ENCODE data around the gene MPND. TPM values are rescaled to one million over a fixed set of nuclear protein-coding genes. Genes with fewer than 3 reads are reported as not detected.

Gene MPND
- total RNA-seq, 1 experiment from 2014 or later: 37.0 TPM

GRCh38 chr19:4320419-4320818, 22.9 kb upstream of the MPND start:
- DNase-seq: no peak
- Histone ChIP-seq H3K18ac (ENCODE audit: insufficient read length, low read depth, low read length) (no peak overlapping the region), H2AK5ac (ENCODE audit: insufficient read length, low read length) (no peak overlapping the region), H2BK20ac (ENCODE audit: low read depth, low read length, poor library complexity, severe bottlenecking) (no peak overlapping the region), H2BK15ac (ENCODE audit: low read depth, low read length) (no peak overlapping the region), H4K91ac (ENCODE audit: insufficient read length, low read depth, low read length) (no peak overlapping the region), H3K9me3 (ENCODE audit: control insufficient read depth, low read depth, low read length) (no peaks in the 10 kb centered on the region), H4K20me1 (ENCODE audit: control insufficient read depth, insufficient read depth, insufficient read length) (no peaks in the 10 kb centered on the region), H2BK120ac (ENCODE audit: low read depth, low read length, poor library complexity, severe bottlenecking) (no peak overlapping the region), H2BK5ac (ENCODE audit: insufficient read length, low read length) (no peak overlapping the region), H3T11ph (ENCODE audit: low read length) (no peak overlapping the region), H4K5ac (ENCODE audit: insufficient read length, low read depth, low read length) (no peak overlapping the region), H4K8ac (replicated peaks; ENCODE audit: insufficient read length, low read depth, low read length) (no peak overlapping the region), H3K4me2 (ENCODE audit: insufficient read depth, insufficient read length, low read length) (no peak overlapping the region), H3K79me1 (ENCODE audit: insufficient read depth, low read depth, low read length, poor library complexity, severe bottlenecking) (no peaks in the 10 kb centered on the region), H3K27me3 (ENCODE audit: insufficient read depth, low read length) (no peaks in the 10 kb centered on the region), H3K4me1 (ENCODE audit: insufficient read depth, low read length) (no peaks in the 10 kb centered on the region), H2AFZ (ENCODE audit: low read length) (no peak overlapping the region), H3K23ac (ENCODE audit: insufficient read length, low read depth, low read length) (no peak overlapping the region), H3K56ac (ENCODE audit: insufficient read length, low read depth, low read length) (no peak overlapping the region), H3K23me2 (ENCODE audit: insufficient read length, low read depth, low read length, poor library complexity, severe bottlenecking) (no peaks in the 10 kb centered on the region), H3K9ac (ENCODE audit: extremely low read depth, insufficient read length, low read length) (no peak overlapping the region), H3K14ac (ENCODE audit: insufficient read depth, low read length) (no peak overlapping the region), H3K27ac (ENCODE audit: insufficient read length, low read depth, low read length) (no peak overlapping the region), H3K79me2 (ENCODE audit: insufficient read depth, low read length) (no peaks in the 10 kb centered on the region), H3K4ac (ENCODE audit: low read depth, low read length) (no peak overlapping the region), H2BK12ac (ENCODE audit: insufficient read length, low read depth, low read length) (no peak overlapping the region)
- H3K9me3 Mint-ChIP-seq: peaks cover 31% of the 10 kb centered on the region in 2 experiments
- H3K36me3 Mint-ChIP-seq (ENCODE audit: insufficient read depth in 1 of 3, low read depth in 3 of 3): peaks cover 50 to 71% (median 56%) of the 10 kb centered on the region in 3 experiments
- 0 out of 7 replicates have a peak overlapping the region, but pooled peaks of 1 of the 3 experiments have one; percentile 40 for H3K27ac Mint-ChIP-seq
- H3K4me1 Mint-ChIP-seq: no peaks in the 10 kb centered on the region
- no peak overlapping the region for H3K4me3 Mint-ChIP-seq
- TF ChIP-seq, protein P1, sequence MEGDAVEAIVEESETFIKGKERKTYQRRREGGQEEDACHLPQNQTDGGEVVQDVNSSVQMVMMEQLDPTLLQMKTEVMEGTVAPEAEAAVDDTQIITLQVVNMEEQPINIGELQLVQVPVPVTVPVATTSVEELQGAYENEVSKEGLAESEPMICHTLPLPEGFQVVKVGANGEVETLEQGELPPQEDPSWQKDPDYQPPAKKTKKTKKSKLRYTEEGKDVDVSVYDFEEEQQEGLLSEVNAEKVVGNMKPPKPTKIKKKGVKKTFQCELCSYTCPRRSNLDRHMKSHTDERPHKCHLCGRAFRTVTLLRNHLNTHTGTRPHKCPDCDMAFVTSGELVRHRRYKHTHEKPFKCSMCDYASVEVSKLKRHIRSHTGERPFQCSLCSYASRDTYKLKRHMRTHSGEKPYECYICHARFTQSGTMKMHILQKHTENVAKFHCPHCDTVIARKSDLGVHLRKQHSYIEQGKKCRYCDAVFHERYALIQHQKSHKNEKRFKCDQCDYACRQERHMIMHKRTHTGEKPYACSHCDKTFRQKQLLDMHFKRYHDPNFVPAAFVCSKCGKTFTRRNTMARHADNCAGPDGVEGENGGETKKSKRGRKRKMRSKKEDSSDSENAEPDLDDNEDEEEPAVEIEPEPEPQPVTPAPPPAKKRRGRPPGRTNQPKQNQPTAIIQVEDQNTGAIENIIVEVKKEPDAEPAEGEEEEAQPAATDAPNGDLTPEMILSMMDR (conservative IDR thresholded peaks at IDR 0.05): no peak
- WGBS (ENCODE audit: extremely low coverage, insufficient read length, low lambda C conversion rate): no CpG with 5 or more reads among the region's 2 CpGs
- no peaks in the 10 kb centered on the region; the same call in none of the 2 replicates for H3K27me3 Mint-ChIP-seq (ENCODE audit: low read depth)

All from H9 (cell line).